ENCODE results near the gene DUSP10. TPM values are rescaled to one million over a fixed set of nuclear protein-coding genes. Genes with fewer than 3 reads are reported as not detected.

DUSP10 gene
- total and polyA plus RNA-seq, 2 of the 13 experiments (the other 11 are each of a cell fraction or from before 2014, with no cell fraction given) = 2.1 to 4.4 TPM

DNA sequence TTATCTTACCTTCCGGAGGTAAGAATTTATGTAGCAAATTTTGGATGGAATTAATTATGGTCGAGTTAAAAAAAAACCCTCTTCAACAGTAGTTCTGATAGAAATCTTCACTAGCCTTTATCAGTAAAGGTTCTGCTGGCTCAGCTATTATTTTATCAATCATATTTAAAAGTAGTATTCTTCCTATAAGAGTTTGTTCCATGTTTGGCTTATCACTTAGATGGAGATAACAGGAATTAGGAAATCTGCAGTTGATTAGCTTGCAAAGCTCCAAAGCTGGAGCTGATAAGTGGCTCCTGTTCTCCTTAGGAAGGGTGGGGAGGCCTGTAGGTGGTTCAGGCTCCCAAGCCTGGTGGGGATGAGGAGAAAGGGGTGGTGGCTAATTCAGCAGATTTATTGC is 31.5 kb upstream of the DUSP10 start:
- no peaks in the 10 kb centered on the region for H3K79me2 ChIP-seq (ENCODE audit: insufficient read depth, low read length)
- FAIRE-seq (no peak), DNase-seq (ENCODE audit: low spot score) (no peak), ATAC-seq (no peak)
- ChIA-PET CTCF (ENCODE audit: low intra/inter-chr PET ratio, low total read pairs) (no interaction called here), POLR2A (no interaction called here)
- TF ChIP-seq CCAR2 (optimal IDR thresholded peaks at IDR 0.05; ENCODE audit: low read depth, low read length) (no peak), MAFF (IDR thresholded peaks at IDR 0.05; ENCODE audit: low read depth, low read length) (peak; percentile 43; the same call in 1 of the 2 replicates), RFX1 (IDR thresholded peaks at IDR 0.05) (no peak), ZNF605 (CRISPR knock-in tag; IDR thresholded peaks at IDR 0.05) (no peak), MAFK (conservative IDR thresholded peaks at IDR 0.05 in 1 of 2, IDR thresholded peaks at IDR 0.05 in 1 of 2; ENCODE audit: low read length in 2 of 2) (peak; percentile 32 to 71; a peak in 3 of 4 replicates)
- TF ChIP-seq, protein P1, sequence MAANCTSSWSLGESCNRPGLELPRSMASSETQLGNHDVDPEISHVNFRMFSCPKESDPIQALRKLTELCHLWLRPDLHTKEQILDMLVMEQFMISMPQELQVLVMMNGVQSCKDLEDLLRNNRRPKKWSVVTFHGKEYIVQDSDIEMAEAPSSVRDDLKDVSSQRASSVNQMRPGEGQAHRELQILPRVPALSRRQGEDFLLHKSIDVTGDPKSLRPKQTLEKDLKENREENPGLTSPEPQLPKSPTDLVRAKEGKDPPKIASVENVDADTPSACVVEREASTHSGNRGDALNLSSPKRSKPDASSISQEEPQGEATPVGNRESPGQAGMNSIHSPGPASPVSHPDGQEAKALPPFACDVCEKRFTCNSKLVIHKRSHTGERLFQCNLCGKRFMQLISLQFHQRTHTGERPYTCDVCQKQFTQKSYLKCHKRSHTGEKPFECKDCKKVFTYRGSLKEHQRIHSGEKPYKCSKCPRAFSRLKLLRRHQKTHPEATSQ (CRISPR knock-in tag; IDR thresholded peaks at IDR 0.05; ENCODE audit: borderline replicate concordance) = no peak
- BruUV-seq (replicated peaks) = no TSS peak
- 0 out of 2 replicates have a peak, but pooled peaks cover 4% of the 10 kb centered on the region for H3K4me1 ChIP-seq (ENCODE audit: insufficient read depth, low read length)
- H3K4me3 ChIP-seq (replicated peaks in 1 of 3; ENCODE audit: insufficient read depth in 1 of 3, low read depth in 2 of 3, low read length in 3 of 3) = no peak overlapping the region
- no peak overlapping the region for H3K27ac ChIP-seq (ENCODE audit: extremely low read length, insufficient read depth, low read length)
- no peak overlapping the region for H3K9ac ChIP-seq (ENCODE audit: insufficient read depth, low read depth, low read length)
- H3K4me2 ChIP-seq (ENCODE audit: low read depth, low read length) = no peak overlapping the region
- no peaks in the 10 kb centered on the region; a peak in 1 of 5 replicates for H3K27me3 ChIP-seq (ENCODE audit: control insufficient read depth in 1 of 2, insufficient read depth in 2 of 2, low read length in 2 of 2)
- H3K36me3 ChIP-seq (replicated peaks in 1 of 2; ENCODE audit: control insufficient read depth in 1 of 2, insufficient read depth in 2 of 2, low read length in 2 of 2) = no peaks in the 10 kb centered on the region
- intact Hi-C loops (cut with micrococcal nuclease; ENCODE audit: unreplicated experiment) = no loop called here
- in situ Hi-C loops (cut with HindIII; ENCODE audit: extremely low pct_ligation_motif_present, low pct_unique_long_range_greater_than_20kb) = no loop called here
- WGBS (ENCODE audit: low lambda C conversion rate) = 51% methylated on average over 2 of the region's 2 CpGs
- H4K20me1 ChIP-seq (ENCODE audit: insufficient read depth, low read length) = no peaks in the 10 kb centered on the region
- H2AFZ ChIP-seq (ENCODE audit: low read length) = no peak overlapping the region
- no peaks in the 10 kb centered on the region for H3K9me3 ChIP-seq (ENCODE audit: low read length)

- Histone ChIP-seq H4K20me1 (ENCODE audit: insufficient read depth, low read length) (no peaks in the 10 kb centered on the region), H3K4me1 (ENCODE audit: insufficient read depth, low read length) (0 out of 2 replicates have a peak, but pooled peaks cover 8% of the 10 kb centered on the region), H2AFZ (ENCODE audit: low read length) (no peak overlapping the region), H3K4me3 (replicated peaks in 1 of 3; ENCODE audit: insufficient read depth in 1 of 3, low read depth in 2 of 3, low read length in 3 of 3) (no peak overlapping the region), H3K9ac (ENCODE audit: insufficient read depth, low read depth, low read length) (no peak overlapping the region), H3K27me3 (ENCODE audit: control insufficient read depth in 1 of 2, insufficient read depth in 2 of 2, low read length in 2 of 2) (no peaks in the 10 kb centered on the region; a peak in 1 of 5 replicates), H3K79me2 (ENCODE audit: insufficient read depth, low read length) (no peaks in the 10 kb centered on the region), H3K36me3 (replicated peaks in 1 of 2; ENCODE audit: control insufficient read depth in 1 of 2, insufficient read depth in 2 of 2, low read length in 2 of 2) (no peaks in the 10 kb centered on the region), H3K4me2 (ENCODE audit: low read depth, low read length) (no peak overlapping the region), H3K9me3 (ENCODE audit: low read length) (no peaks in the 10 kb centered on the region), H3K27ac (ENCODE audit: extremely low read length, insufficient read depth, low read length) (no peak overlapping the region)
- CTCF ChIA-PET (ENCODE audit: low intra/inter-chr PET ratio, low total read pairs) = no interaction called here
- WGBS (ENCODE audit: low lambda C conversion rate) = 2% methylated on average over 3 of the region's 3 CpGs
- POLR2A ChIA-PET = no interaction called here
- FAIRE-seq = no peak
- in situ Hi-C loops (cut with HindIII; ENCODE audit: extremely low pct_ligation_motif_present, low pct_unique_long_range_greater_than_20kb) (no loop called here), intact Hi-C loops (cut with micrococcal nuclease; ENCODE audit: unreplicated experiment) (no loop called here)
- no peak for DNase-seq (ENCODE audit: low spot score)
- no TSS peak for BruUV-seq (replicated peaks)
- ATAC-seq = no peak
- no peak for TF ChIP-seq TRIM24 (CRISPR knock-in tag; IDR thresholded peaks at IDR 0.05)
- TF ChIP-seq, protein P2, sequence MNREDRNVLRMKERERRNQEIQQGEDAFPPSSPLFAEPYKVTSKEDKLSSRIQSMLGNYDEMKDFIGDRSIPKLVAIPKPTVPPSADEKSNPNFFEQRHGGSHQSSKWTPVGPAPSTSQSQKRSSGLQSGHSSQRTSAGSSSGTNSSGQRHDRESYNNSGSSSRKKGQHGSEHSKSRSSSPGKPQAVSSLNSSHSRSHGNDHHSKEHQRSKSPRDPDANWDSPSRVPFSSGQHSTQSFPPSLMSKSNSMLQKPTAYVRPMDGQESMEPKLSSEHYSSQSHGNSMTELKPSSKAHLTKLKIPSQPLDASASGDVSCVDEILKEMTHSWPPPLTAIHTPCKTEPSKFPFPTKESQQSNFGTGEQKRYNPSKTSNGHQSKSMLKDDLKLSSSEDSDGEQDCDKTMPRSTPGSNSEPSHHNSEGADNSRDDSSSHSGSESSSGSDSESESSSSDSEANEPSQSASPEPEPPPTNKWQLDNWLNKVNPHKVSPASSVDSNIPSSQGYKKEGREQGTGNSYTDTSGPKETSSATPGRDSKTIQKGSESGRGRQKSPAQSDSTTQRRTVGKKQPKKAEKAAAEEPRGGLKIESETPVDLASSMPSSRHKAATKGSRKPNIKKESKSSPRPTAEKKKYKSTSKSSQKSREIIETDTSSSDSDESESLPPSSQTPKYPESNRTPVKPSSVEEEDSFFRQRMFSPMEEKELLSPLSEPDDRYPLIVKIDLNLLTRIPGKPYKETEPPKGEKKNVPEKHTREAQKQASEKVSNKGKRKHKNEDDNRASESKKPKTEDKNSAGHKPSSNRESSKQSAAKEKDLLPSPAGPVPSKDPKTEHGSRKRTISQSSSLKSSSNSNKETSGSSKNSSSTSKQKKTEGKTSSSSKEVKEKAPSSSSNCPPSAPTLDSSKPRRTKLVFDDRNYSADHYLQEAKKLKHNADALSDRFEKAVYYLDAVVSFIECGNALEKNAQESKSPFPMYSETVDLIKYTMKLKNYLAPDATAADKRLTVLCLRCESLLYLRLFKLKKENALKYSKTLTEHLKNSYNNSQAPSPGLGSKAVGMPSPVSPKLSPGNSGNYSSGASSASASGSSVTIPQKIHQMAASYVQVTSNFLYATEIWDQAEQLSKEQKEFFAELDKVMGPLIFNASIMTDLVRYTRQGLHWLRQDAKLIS (CRISPR knock-in tag; IDR thresholded peaks at IDR 0.05) = no peak
- TF ChIP-seq ZNF749 (CRISPR knock-in tag; IDR thresholded peaks at IDR 0.05; ENCODE audit: borderline replicate concordance) = no peak
- TF ChIP-seq, protein P3, sequence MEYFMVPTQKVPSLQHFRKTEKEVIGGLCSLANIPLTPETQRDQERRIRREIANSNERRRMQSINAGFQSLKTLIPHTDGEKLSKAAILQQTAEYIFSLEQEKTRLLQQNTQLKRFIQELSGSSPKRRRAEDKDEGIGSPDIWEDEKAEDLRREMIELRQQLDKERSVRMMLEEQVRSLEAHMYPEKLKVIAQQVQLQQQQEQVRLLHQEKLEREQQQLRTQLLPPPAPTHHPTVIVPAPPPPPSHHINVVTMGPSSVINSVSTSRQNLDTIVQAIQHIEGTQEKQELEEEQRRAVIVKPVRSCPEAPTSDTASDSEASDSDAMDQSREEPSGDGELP (IDR thresholded peaks at IDR 0.05; ENCODE audit: borderline replicate concordance, low read depth) = no peak
- no peak for TF ChIP-seq MTA1 (CRISPR knock-in tag; IDR thresholded peaks at IDR 0.05; ENCODE audit: borderline replicate concordance)
- no peak for TF ChIP-seq PHF8 (CRISPR knock-in tag; IDR thresholded peaks at IDR 0.05)
- TF ChIP-seq HMG20B (CRISPR knock-in tag; conservative IDR thresholded peaks at IDR 0.05) = no peak
- no peak for TF ChIP-seq ZNF619 (CRISPR knock-in tag; IDR thresholded peaks at IDR 0.05)
These were observed 30.2 kb upstream of the DUSP10 start for GRCh38 chr1:221772117-221772516.
